T follicular helper cell (primary cell): ENCODE results near the gene CCDC9B.

Experiments used
- DNase-seq: peaks from one replicate; pipeline ENCODE4 v3.0.0-alpha.2; 2020; ENCODE audit warnings: low read depth

The CCDC9B gene

DNA sequence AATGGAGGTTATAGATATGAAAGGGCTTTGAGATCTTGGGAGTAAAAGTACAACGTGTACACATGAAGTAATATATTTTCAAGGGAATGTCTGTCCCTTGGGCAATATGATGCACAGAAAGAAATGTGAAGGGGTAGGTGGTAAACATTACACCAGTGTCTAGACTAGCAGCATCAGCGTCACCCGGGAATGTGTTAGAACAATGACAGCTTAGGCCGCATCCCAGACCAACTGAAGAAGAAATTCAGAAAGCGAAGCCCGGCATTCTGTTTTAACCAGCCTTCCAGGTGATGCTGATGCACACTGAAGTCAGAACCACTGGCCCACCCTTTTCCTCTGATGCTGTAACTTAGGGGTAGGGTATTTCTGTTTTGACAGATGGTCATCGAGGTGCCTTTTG lies 10.9 kb downstream of the CCDC9B start:
- DNase-seq, result no peak

DNA sequence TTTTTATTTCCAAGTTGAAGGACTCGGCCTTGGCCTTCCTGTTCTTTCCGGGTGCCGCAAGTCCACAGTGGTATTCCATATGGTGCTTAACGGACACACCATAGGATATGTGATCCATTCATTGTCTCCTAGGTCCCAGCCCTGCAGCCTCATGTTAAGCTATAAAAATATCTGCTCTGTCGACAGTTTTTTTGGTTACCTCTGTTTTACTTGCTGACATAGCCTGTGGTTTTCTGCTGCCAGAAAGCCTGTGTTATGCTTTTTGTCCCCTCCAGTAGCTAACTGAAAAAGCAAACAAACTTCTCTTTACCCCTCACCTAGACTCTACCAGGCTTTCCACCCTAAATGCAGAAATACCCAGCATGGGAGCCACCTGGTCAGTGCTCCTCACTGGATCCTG lies 12.0 kb downstream of the CCDC9B start:
- no peak for DNase-seq

- DNase-seq, result no peak
Observed at GRCh38 chr15:40328176-40328575, 12.6 kb downstream of the CCDC9B start.

GRCh38 chr15:40327457-40327856 lies 13.3 kb downstream of the CCDC9B start:
- DNase-seq, result no peak

GRCh38 chr15:40325700-40326099 lies 15.0 kb downstream of the CCDC9B start:
- no peak for DNase-seq

DNA sequence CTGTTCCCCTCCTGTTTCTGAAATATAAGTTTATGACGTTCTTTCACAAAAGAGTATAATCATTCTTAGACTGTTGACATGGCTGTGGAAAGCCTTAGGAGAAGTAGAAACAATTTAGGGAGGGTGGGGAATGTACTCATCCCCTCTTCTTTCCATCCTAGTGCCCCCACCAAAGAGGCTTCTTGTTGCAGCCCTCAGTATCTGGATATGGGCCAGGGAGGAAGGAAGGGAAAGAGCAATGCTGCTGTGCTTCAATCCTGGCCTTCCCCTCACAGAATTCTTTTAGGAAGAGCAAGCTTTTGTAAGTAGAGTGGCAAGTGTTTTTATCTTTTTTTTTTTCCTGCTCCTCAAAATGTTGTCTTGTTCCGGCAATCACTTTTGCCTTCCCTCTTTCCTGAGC lies 15.6 kb downstream of the CCDC9B start:
- DNase-seq, result no peak

DNA sequence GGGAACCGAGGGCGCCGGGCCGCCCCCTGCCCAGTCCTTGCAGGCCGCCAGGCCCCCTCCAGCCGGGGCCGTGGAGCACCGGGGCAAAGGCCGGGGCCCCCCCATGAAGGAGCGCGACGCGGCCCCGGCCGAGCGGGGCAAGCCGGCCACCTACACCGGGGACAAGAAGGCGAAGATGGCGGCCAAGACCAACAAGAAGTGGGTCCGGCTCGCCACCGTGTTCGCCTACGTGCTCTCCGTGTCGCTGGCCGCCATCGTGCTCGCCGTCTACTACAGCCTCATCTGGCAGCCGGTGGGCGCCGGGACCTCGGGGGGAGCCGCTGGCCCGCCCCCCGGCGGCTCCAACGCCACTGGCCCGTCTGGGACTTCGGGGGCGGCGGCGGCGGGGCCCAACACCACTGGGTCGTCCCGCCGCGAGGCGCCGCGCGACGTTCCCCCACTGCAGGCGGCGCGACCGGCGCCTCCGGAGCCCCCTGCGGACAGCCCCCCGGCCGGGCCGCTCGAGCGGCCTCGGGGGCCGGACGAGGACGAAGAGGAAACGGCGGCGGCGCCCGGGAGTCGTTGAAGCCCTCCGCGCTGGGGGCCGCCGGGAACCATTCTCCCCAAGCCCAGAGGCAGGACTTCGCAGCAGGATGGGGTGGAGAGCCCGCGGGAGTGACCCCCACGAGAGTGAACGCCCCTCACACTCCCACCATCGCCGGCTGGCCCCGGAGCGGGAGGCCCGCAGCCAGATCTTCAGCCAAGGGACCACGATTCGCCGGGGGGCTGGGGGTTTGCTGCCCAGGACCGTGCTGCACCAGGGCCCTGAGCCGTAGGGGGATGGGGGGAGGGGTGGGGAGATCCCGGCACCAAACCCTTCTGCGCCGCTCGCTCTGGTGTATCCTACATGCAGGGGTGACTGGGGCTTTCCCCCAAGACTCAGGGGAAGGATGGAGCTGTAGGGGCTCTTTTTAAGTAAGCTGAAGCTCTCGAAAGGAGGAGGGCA lies 16.5 kb downstream of the CCDC9B start:
- DNase-seq, result no peak

GRCh38 chr15:40323239-40323952 lies 17.3 kb downstream of the CCDC9B start, which contains the start of gene INAFM2:
Gene INAFM2 (plus strand): TSS chr15:40323692. CDS start chr15:40324056, 364 bp downstream.
- DNase-seq, result peak; percentile 86

- DNase-seq, result no peak
Observed at GRCh38 chr15:40322531-40323238, 18.1 kb downstream of the CCDC9B start.

DNA sequence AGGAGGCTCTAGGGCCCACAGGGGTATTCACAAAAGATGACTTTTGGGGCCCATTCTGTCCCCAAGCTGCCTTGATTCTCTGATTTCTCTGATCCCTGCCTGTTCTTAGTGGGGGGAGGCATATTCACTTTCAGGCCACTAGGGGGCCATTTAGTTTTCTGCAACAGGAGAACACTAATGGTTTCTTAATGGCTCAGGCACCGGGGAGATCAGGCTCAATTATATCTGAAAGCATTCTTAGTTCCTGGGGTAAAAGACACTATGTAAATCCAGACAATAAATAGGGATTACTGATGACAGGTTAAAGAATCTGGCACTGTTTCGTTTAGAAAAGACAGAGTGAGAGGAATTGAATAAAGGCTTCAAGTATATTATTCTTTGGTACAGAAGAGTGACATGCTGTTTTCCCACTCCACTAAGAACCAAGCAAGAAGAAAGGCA lies 19.8 kb downstream of the CCDC9B start:
- peak; percentile 44 for DNase-seq

DNA sequence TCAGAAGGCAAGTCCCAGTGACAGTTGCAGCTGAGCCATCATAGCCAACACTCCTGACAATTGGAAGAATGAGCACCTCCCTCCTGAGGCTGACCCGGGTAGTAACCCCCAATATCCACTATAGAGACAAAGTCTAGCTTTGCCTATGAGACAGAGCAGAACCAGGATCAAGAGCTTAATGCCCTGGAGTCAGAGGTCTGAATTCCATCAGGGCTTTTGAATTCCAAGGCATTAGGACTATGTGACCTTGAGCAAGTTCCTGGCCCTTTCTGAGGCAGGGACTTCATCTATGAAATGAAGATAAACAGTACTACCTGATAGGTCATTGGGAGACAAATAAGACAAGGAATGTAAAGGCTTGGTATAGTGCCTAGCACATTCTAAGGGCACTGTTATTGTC lies 20.3 kb downstream of the CCDC9B start:
- DNase-seq, result no peak

GRCh38 chr15:40317580-40317979 lies 23.2 kb downstream of the CCDC9B start:
- DNase-seq, result no peak

DNA sequence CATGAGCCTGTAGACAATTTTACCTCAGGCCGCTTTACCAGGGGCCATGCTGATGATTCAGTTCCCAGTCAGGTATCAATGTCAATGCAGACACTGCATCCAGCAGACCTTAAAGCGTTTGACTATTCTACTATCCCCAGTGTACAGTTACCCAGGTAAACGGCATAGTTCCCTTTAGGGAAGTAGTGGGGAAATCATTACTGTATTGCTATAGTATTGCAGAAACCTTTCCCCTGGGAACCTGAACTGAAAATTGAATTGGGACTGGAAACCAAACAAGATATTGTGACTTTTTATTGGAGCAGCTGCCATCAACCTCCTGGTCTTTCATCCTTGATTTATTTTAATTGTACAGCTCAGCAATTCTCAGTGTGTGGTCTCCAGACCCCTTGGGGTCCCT lies 23.8 kb downstream of the CCDC9B start:
- no peak for DNase-seq

GRCh38 chr15:40314723-40315276 lies 25.9 kb downstream of the CCDC9B start:
- DNase-seq, result no peak

- DNase-seq, result no peak
Observed at GRCh38 chr15:40313531-40314398, 27.0 kb downstream of the CCDC9B start.

- DNase-seq, result no peak
Observed at GRCh38 chr15:40312370-40313158, 28.2 kb downstream of the CCDC9B start.

GRCh38 chr15:40310993-40311392 lies 29.7 kb downstream of the CCDC9B start:
- no peak for DNase-seq

GRCh38 chr15:40310001-40310959 lies 30.5 kb downstream of the CCDC9B start:
- DNase-seq, result peak; percentile 28

DNA sequence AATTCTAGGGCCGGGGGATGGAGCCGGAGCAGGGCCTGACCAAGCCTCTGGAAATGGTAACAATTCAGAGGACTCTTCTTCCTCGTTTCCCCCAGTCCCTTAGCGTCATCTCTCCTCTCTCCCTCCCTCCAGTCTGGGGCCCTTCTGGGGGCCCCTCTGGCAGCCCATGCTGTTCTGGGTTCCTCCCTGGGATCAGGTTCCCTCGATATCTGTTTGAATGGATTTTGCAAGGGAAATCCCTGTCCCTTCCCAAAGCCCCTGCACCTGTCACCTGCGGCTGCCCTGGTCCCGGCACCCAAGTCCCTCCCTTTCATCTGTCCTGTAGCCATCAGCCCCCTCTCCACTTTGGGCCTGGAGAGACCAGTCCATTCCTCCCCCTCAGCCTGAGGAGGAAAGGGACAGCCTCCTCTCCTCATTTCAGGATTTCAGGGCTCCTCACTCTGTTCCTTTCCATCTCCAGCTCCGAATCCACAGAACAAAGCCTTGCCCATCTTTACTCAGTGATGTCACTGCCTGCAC lies 31.3 kb downstream of the CCDC9B start:
- no peak for DNase-seq
